ENCODE measurements around the gene SDHAF2.

The SDHAF2 gene

DNA sequence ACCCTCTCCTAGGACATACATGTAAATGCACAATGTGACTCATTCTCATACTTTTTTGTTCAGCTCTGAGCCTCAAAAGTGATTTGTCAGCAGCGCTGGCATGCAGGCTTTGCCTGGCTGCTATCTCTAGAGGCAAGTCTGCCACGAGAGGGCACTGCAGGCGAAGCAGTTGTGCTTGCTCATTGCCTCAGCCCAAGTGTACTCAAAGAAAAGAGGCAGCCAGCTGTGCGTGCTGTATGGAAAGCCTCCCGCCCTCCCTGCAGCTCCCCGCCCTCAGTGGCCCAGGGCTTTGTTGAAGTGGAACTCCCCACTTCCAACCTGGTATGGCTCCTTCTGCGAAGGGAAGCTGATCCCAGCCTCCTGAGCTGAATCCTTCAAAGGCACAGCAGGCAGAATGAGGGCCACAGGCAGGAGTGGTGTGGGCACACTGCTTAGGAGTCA, 16.3 kb downstream of the SDHAF2 start:
- Histone ChIP-seq H3K79me1 (ENCODE audit: low read length) (peaks cover 2% of the 10 kb centered on the region), H3K14ac (ENCODE audit: low read length) (peak overlapping the region; percentile 52), H3K23ac (ENCODE audit: low read length) (no peak overlapping the region), H3K79me2 (ENCODE audit: control insufficient read depth, insufficient read depth, low read length, poor library complexity) (no peaks in the 10 kb centered on the region), H3K9me3 (ENCODE audit: insufficient read depth, low read depth, low read length) (no peaks in the 10 kb centered on the region), H3K4me1 (ENCODE audit: control insufficient read depth in 1 of 2, insufficient read depth in 2 of 2, low read length in 2 of 2) (peaks cover 3 to 12% of the 10 kb centered on the region in 2 experiments), H3K9ac (ENCODE audit: low read length) (no peak overlapping the region), H3K4me2 (ENCODE audit: low read length) (no peak overlapping the region), H2BK12ac (ENCODE audit: low read length) (no peak overlapping the region), H3K4me3 (ENCODE audit: low read depth, low read length) (no peak overlapping the region), H3K27ac (ENCODE audit: low read depth, low read length) (no peak overlapping the region), H2BK5ac (ENCODE audit: low read depth, low read length, poor library complexity) (no peak overlapping the region), H4K91ac (ENCODE audit: low read depth, low read length) (peak overlapping the region; percentile 83), H2AFZ (ENCODE audit: insufficient read depth, low read length, poor library complexity) (no peak overlapping the region), H2AK5ac (ENCODE audit: low read length) (peak overlapping the region; percentile 56), H2BK120ac (ENCODE audit: insufficient read depth, low read length, poor library complexity) (no peak overlapping the region), H3K27me3 (ENCODE audit: insufficient read depth, low read length) (no peaks in the 10 kb centered on the region), H3K36me3 (ENCODE audit: control insufficient read depth in 1 of 2, insufficient read depth in 2 of 2, low read length in 2 of 2) (peaks cover 37 to 41% of the 10 kb centered on the region in 2 experiments), H4K8ac (ENCODE audit: low read depth, low read length) (no peak overlapping the region), H3K18ac (ENCODE audit: low read length) (peak overlapping the region; percentile 26), H4K12ac (ENCODE audit: low read depth, low read length) (no peak overlapping the region), H3K4ac (ENCODE audit: low read depth, low read length) (no peak overlapping the region)
- WGBS (ENCODE audit: extremely low coverage, insufficient coverage, insufficient read length), result no CpG with 5 or more reads among the region's 7 CpGs
- DNase-seq, result peak; percentile 95 to 98

DNA sequence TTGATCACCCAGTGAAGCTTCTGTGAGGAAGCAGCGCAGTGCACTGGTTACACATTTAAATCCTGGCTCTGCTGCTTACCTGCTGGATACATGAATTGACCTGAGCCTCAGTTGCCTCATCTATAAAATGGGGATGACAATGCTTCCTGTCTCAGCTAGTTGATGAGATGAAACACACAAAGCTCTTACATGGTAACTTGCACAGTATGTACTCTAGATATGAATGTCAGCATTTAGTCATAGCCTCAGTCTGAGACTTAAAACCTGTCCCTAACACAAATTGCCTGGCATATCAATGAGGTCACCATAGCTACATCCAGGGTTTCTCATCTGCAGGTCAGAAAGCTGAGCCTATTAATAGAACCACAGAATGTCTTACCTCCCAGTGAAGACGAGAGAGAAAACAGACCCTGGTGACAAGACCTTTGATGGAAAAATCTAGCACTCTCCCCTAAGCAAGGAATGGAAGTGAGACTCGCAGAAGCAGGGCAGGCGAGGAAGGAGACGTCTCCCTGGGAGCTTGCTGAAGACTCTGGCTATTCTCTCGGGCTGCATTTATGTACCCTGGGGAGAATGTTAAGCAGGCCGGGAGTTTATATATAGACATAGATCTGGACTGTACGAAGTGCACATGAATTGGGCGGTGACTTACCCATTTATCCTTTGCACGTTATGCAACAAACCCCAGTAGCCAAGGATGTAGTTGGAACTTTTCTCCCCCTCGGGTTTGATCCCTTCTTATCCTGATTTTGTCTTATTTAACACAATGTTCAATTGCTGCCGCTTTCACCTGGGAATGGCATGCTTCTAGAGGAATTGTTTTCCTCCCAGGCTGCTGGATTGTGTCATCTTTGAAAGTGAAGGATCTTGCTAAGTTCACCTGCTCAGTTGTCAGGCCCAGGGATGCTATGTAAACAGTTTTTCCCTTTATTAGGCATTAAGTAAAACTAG, 18.0 kb downstream of the SDHAF2 start:
- Histone ChIP-seq H3K18ac (ENCODE audit: low read length) (no peak overlapping the region), H3K4ac (ENCODE audit: low read depth, low read length) (no peak overlapping the region), H4K91ac (ENCODE audit: low read depth, low read length) (peak overlapping the region; percentile 51), H4K12ac (ENCODE audit: low read depth, low read length) (no peak overlapping the region), H3K27me3 (ENCODE audit: insufficient read depth, low read length) (no peaks in the 10 kb centered on the region), H3K79me2 (ENCODE audit: control insufficient read depth, insufficient read depth, low read length, poor library complexity) (no peaks in the 10 kb centered on the region), H3K23ac (ENCODE audit: low read length) (no peak overlapping the region), H3K9ac (ENCODE audit: low read length) (no peak overlapping the region), H3K4me3 (ENCODE audit: low read depth, low read length) (no peak overlapping the region), H2AFZ (ENCODE audit: insufficient read depth, low read length, poor library complexity) (no peak overlapping the region), H2BK120ac (ENCODE audit: insufficient read depth, low read length, poor library complexity) (no peak overlapping the region), H3K79me1 (ENCODE audit: low read length) (peaks cover 2% of the 10 kb centered on the region), H2AK5ac (ENCODE audit: low read length) (no peak overlapping the region), H4K8ac (ENCODE audit: low read depth, low read length) (peak overlapping the region; percentile 32), H2BK12ac (ENCODE audit: low read length) (no peak overlapping the region), H3K14ac (ENCODE audit: low read length) (no peak overlapping the region), H3K36me3 (ENCODE audit: control insufficient read depth in 1 of 2, insufficient read depth in 2 of 2, low read length in 2 of 2) (peaks cover 36 to 38% of the 10 kb centered on the region in 2 experiments), H3K27ac (ENCODE audit: low read depth, low read length) (peak overlapping the region; percentile 72), H2BK5ac (ENCODE audit: low read depth, low read length, poor library complexity) (peak overlapping the region; percentile 54), H3K9me3 (ENCODE audit: insufficient read depth, low read depth, low read length) (no peaks in the 10 kb centered on the region), H3K4me2 (ENCODE audit: low read length) (peak overlapping the region; percentile 39), H3K4me1 (ENCODE audit: control insufficient read depth in 1 of 2, insufficient read depth in 2 of 2, low read length in 2 of 2) (peaks cover 3 to 12% of the 10 kb centered on the region in 2 experiments)
- no peak for DNase-seq
- WGBS (ENCODE audit: extremely low coverage, insufficient coverage, insufficient read length), result no CpG with 5 or more reads among the region's 12 CpGs

DNA sequence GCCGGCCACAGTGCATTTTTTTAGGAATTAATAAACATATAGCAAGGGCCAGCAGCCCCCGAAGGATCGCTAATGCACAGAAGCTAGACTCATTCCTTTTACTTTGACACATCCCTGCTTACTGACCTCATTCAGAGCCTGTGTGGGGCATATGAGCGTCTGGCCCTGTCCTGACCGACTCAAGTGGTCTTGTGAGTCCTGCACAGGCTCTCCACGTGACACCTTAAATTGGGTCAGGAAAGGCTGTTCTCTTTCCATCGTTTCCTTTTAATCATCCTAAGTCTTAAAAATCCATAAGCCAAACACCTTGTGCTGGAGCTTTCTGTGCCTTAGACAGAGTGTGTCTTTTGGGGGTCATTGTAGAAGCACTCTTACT, 18.6 kb downstream of the SDHAF2 start:
- Histone ChIP-seq H3K79me2 (ENCODE audit: control insufficient read depth, insufficient read depth, low read length, poor library complexity) (no peaks in the 10 kb centered on the region), H4K8ac (ENCODE audit: low read depth, low read length) (no peak overlapping the region), H3K79me1 (ENCODE audit: low read length) (peaks cover 2% of the 10 kb centered on the region), H3K9ac (ENCODE audit: low read length) (no peak overlapping the region), H3K27ac (ENCODE audit: low read depth, low read length) (peak overlapping the region; percentile 72), H3K14ac (ENCODE audit: low read length) (no peak overlapping the region), H3K27me3 (ENCODE audit: insufficient read depth, low read length) (no peaks in the 10 kb centered on the region), H3K9me3 (ENCODE audit: insufficient read depth, low read depth, low read length) (no peaks in the 10 kb centered on the region), H2BK120ac (ENCODE audit: insufficient read depth, low read length, poor library complexity) (no peak overlapping the region), H3K36me3 (ENCODE audit: control insufficient read depth in 1 of 2, insufficient read depth in 2 of 2, low read length in 2 of 2) (peaks cover 34 to 36% of the 10 kb centered on the region in 2 experiments), H3K23ac (ENCODE audit: low read length) (no peak overlapping the region), H3K4me3 (ENCODE audit: low read depth, low read length) (no peak overlapping the region), H4K91ac (ENCODE audit: low read depth, low read length) (no peak overlapping the region), H3K4ac (ENCODE audit: low read depth, low read length) (no peak overlapping the region), H3K4me1 (ENCODE audit: control insufficient read depth in 1 of 2, insufficient read depth in 2 of 2, low read length in 2 of 2) (peaks cover 3 to 12% of the 10 kb centered on the region in 2 experiments), H2BK5ac (ENCODE audit: low read depth, low read length, poor library complexity) (peak overlapping the region; percentile 23), H2AFZ (ENCODE audit: insufficient read depth, low read length, poor library complexity) (no peak overlapping the region), H3K18ac (ENCODE audit: low read length) (no peak overlapping the region), H2AK5ac (ENCODE audit: low read length) (no peak overlapping the region), H2BK12ac (ENCODE audit: low read length) (no peak overlapping the region), H3K4me2 (ENCODE audit: low read length) (no peak overlapping the region), H4K12ac (ENCODE audit: low read depth, low read length) (no peak overlapping the region)
- DNase-seq, result no peak
- no CpG with 5 or more reads among the region's 7 CpGs for WGBS (ENCODE audit: extremely low coverage, insufficient coverage, insufficient read length)

DNA sequence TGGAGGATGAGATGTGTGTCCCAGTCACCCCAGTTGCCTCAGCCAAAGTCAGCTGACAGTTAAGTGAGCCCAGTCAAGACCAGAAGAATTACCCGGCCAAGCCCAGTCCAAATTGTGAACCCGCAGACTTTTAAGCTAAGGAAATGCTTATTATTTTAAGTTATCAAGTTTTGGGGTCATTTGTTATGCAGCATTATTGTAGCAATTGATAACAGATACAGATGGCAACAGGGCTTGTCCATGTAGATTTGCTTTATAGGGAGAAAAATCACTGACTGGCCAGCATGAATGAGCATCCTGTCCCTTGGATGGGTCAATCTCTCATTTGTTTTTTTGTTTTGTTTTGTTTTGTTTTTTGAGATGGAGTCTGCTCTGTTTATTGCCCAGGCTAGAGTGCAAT, 22.9 kb downstream of the SDHAF2 start:
- Histone ChIP-seq H4K12ac (ENCODE audit: low read depth, low read length) (no peak overlapping the region), H3K79me2 (ENCODE audit: control insufficient read depth, insufficient read depth, low read length, poor library complexity) (no peaks in the 10 kb centered on the region), H3K27ac (ENCODE audit: low read depth, low read length) (no peak overlapping the region), H2AFZ (ENCODE audit: insufficient read depth, low read length, poor library complexity) (no peak overlapping the region), H3K27me3 (ENCODE audit: insufficient read depth, low read length) (no peaks in the 10 kb centered on the region), H2BK12ac (ENCODE audit: low read length) (no peak overlapping the region), H2AK5ac (ENCODE audit: low read length) (no peak overlapping the region), H4K91ac (ENCODE audit: low read depth, low read length) (no peak overlapping the region), H3K14ac (ENCODE audit: low read length) (no peak overlapping the region), H3K9ac (ENCODE audit: low read length) (no peak overlapping the region), H3K9me3 (ENCODE audit: insufficient read depth, low read depth, low read length) (no peaks in the 10 kb centered on the region), H3K36me3 (ENCODE audit: control insufficient read depth in 1 of 2, insufficient read depth in 2 of 2, low read length in 2 of 2) (peaks cover 17 to 28% of the 10 kb centered on the region in 2 experiments), H3K23ac (ENCODE audit: low read length) (no peak overlapping the region), H2BK5ac (ENCODE audit: low read depth, low read length, poor library complexity) (no peak overlapping the region), H3K18ac (ENCODE audit: low read length) (no peak overlapping the region), H3K4me3 (ENCODE audit: low read depth, low read length) (no peak overlapping the region), H3K79me1 (ENCODE audit: low read length) (no peaks in the 10 kb centered on the region), H4K8ac (ENCODE audit: low read depth, low read length) (no peak overlapping the region), H3K4ac (ENCODE audit: low read depth, low read length) (no peak overlapping the region), H3K4me2 (ENCODE audit: low read length) (no peak overlapping the region), H2BK120ac (ENCODE audit: insufficient read depth, low read length, poor library complexity) (no peak overlapping the region), H3K4me1 (ENCODE audit: control insufficient read depth in 1 of 2, insufficient read depth in 2 of 2, low read length in 2 of 2) (peaks cover 0 to 6% of the 10 kb centered on the region in 2 experiments)
- DNase-seq, result no peak
- no CpG with 5 or more reads among the region's 2 CpGs for WGBS (ENCODE audit: extremely low coverage, insufficient coverage, insufficient read length)
